Measurements from ENCODE around the gene ABCA12. TPM values are rescaled to one million over a fixed set of nuclear protein-coding genes. Genes with fewer than 3 reads are reported as not detected.
A peak's percentile ranks its signal among the peaks of the same experiment; 100 is the strongest.

The ABCA12 gene
- total and polyA plus RNA-seq, 9 of the 15 experiments (the other 6 are each of a cell fraction or from before 2014, with no cell fraction given), result 0.02 to 0.03 TPM; not detected in 7

DNA sequence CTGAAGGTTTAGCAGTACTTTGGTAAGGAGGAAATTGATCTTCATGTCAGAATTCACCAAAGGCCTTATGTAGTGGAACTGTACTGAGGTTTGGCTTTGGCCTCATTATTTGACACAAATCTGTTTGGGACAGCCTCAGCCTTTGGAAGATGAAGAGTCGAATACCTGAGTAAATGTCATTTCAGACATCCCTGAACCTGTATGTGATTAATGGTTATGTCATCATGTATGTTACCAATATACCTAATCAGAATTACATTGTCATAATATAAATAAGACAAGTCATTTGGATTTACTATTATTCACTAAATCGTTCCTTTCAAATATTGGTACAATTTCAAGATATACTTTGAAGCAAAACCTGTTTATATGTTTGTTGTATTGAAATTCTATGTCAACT lies 10.6 kb upstream of the ABCA12 start (continued):
- TF ChIP-seq ZNF592 (IDR thresholded peaks at IDR 0.05), result no peak

GRCh38 chr2:215145611-215146010 lies 7.2 kb upstream of the ABCA12 start:
- no peaks in the 10 kb centered on the region for H3K9me3 ChIP-seq (replicated peaks; ENCODE audit: control insufficient read depth, insufficient read depth, low read depth, low read length)
- FAIRE-seq, result no peak
- no peak overlapping the region for H3K4me2 ChIP-seq (ENCODE audit: insufficient read depth, low read length)
- H2AFZ ChIP-seq (ENCODE audit: low read depth, low read length), result no peak overlapping the region
- H3K9ac ChIP-seq (ENCODE audit: insufficient read depth in 1 of 2, low read depth in 2 of 2, low read length in 2 of 2), result no peak overlapping the region
- no peaks in the 10 kb centered on the region for H3K27me3 ChIP-seq (ENCODE audit: control insufficient read depth in 2 of 2, insufficient read depth in 2 of 2, low read length in 2 of 2)
- 15% methylated on average over 3 of the region's 3 CpGs for WGBS (ENCODE audit: insufficient coverage, low coverage, missing lambda C conversion rate)
- in situ Hi-C loops (cut with MboI), result no loop called here
- TF ChIP-seq, protein P1, sequence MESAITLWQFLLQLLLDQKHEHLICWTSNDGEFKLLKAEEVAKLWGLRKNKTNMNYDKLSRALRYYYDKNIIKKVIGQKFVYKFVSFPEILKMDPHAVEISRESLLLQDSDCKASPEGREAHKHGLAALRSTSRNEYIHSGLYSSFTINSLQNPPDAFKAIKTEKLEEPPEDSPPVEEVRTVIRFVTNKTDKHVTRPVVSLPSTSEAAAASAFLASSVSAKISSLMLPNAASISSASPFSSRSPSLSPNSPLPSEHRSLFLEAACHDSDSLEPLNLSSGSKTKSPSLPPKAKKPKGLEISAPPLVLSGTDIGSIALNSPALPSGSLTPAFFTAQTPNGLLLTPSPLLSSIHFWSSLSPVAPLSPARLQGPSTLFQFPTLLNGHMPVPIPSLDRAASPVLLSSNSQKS (CRISPR knock-in tag; IDR thresholded peaks at IDR 0.05), result no peak
- TF ChIP-seq BRF2 (IDR thresholded peaks at IDR 0.05; ENCODE audit: borderline replicate concordance, insufficient read depth, insufficient read length), result no peak
- TF ChIP-seq ELF1 (tag; IDR thresholded peaks at IDR 0.05), result no peak
- TF ChIP-seq ZNF408 (CRISPR knock-in tag; IDR thresholded peaks at IDR 0.05; ENCODE audit: low read depth), result no peak
- TF ChIP-seq SMAD1 (IDR thresholded peaks at IDR 0.05; ENCODE audit: low read depth, low read length, partially characterized antibody), result no peak
- TF ChIP-seq NR2C1 (IDR thresholded peaks at IDR 0.05), result no peak
- TF ChIP-seq NR2C1 (tag; IDR thresholded peaks at IDR 0.05), result no peak
- TF ChIP-seq CEBPB (tag; IDR thresholded peaks at IDR 0.05), result peak; percentile 18; the same call in 1 of the 2 replicates
- no peak for TF ChIP-seq ARNT (IDR thresholded peaks at IDR 0.05)
- no peak for TF ChIP-seq DLX4 (CRISPR knock-in tag; IDR thresholded peaks at IDR 0.05)
- TF ChIP-seq CEBPG (CRISPR knock-in tag; IDR thresholded peaks at IDR 0.05), result no peak
- peak in 1 of 2 experiments; percentile 12; a peak in 1 of 4 replicates for TF ChIP-seq CEBPG (tag; conservative IDR thresholded peaks at IDR 0.05 in 1 of 2, IDR thresholded peaks at IDR 0.05 in 1 of 2)
- no peak for TF ChIP-seq GATAD2A (IDR thresholded peaks at IDR 0.05)
- H3K36me3 ChIP-seq (ENCODE audit: control insufficient read depth, insufficient read depth, low read length), result no peaks in the 10 kb centered on the region
- H3K9me1 ChIP-seq (ENCODE audit: control insufficient read depth, insufficient read depth, low read length), result no peaks in the 10 kb centered on the region
- H3K4me1 ChIP-seq (replicated peaks in 1 of 2; ENCODE audit: control insufficient read depth in 2 of 2, insufficient read depth in 2 of 2, low read length in 2 of 2), result no peaks in the 10 kb centered on the region
- BruUV-seq (replicated peaks), result no TSS peak
- no peak for DNase-seq (ENCODE audit: extremely low read depth in 1 of 4, low spot score in 3 of 4)
- no peaks in the 10 kb centered on the region for H3K79me2 ChIP-seq (ENCODE audit: control insufficient read depth, insufficient read depth, low read length)
- POLR2A ChIA-PET, result no interaction called here
- no peak overlapping the region for H3K27ac ChIP-seq (ENCODE audit: extremely low read depth, low read depth, low read length)
- H3K4me3 ChIP-seq, result no peak overlapping the region
- no peak for ATAC-seq
- CTCF ChIA-PET (ENCODE audit: low intra/inter-chr PET ratio), result no interaction called here
- intact Hi-C loops (cut with micrococcal nuclease), result no loop called here
- H4K20me1 ChIP-seq (replicated peaks; ENCODE audit: control insufficient read depth, insufficient read depth, low read length), result no peaks in the 10 kb centered on the region
